ENCODE measurements around the gene GLYATL2.

The GLYATL2 gene, protein sequence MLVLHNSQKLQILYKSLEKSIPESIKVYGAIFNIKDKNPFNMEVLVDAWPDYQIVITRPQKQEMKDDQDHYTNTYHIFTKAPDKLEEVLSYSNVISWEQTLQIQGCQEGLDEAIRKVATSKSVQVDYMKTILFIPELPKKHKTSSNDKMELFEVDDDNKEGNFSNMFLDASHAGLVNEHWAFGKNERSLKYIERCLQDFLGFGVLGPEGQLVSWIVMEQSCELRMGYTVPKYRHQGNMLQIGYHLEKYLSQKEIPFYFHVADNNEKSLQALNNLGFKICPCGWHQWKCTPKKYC

GRCh38 chr11:58844361-58845005 is at the start of gene GLYATL2:
TSS of gene GLYATL2 (minus strand) at chr11:58844704. CDS start at chr11:58839612, 5,092 bp downstream.
- no peak for DNase-seq (ENCODE audit: low read depth in 2 of 2)

- no peak for DNase-seq (ENCODE audit: low read depth in 2 of 2)
Measured at GRCh38 chr11:58893899-58894298, 49.4 kb upstream of the GLYATL2 start.

DNA sequence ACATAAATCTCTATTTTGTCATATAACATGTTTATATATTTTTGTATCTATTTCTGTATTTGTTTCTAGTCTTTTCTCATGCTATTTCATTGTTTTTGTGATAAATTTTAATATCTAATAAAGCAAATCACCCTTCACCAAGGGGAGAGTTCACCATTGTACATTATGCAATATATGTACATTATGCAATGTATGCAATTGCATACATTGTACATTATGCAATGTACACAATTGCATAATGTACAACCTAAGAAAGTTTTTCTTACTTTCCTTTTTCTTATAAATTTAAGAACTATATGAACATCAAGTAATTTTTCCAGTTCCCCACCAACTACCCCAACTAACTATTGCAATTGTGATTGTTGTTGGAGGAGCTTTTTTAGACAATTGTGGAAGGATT is 44.1 kb upstream of the GLYATL2 start:
- no peak for DNase-seq (ENCODE audit: low read depth in 2 of 2)

DNA sequence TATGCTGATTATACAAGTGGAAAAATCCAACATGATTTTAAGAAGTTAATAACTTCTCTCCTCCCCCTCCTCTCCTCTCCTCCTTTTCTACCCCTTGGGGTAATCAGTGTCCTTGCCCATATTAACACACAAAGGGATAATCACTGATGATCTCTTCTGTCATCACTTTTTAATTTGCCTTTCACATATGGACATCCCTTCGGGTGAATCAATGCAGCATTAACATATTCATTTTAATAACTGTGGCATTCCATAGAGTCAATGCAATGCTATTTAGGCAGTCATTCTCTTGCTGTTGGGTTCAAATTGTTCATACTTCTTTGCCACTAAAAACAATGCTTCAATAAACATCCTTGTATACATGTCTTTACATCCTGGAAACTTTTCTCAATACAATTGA is 42.9 kb upstream of the GLYATL2 start:
- no peak for DNase-seq (ENCODE audit: low read depth in 2 of 2)

- DNase-seq (ENCODE audit: low read depth in 2 of 2) = no peak
Measured at GRCh38 chr11:58880625-58881024, 36.1 kb upstream of the GLYATL2 start.

DNA sequence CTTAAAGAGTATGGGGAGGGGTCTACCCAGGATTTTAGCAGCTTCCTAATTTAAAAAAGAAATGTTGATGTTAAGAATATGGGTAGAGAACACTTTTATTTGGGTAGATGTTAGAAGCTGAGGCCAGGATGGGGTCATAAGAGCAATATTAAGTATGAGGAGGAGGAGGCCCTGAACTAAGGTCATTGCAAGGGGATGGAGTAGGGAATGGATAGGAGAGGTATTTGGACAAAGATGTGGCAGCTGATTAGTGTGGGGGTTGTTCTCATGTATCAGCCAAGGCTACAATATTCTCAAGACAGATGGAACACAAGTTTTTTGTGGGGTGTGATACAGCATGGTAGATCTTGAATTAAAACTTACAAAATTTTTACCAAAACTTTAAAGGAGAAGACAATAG is 35.7 kb upstream of the GLYATL2 start:
- no peak for DNase-seq (ENCODE audit: low read depth in 2 of 2)

DNA sequence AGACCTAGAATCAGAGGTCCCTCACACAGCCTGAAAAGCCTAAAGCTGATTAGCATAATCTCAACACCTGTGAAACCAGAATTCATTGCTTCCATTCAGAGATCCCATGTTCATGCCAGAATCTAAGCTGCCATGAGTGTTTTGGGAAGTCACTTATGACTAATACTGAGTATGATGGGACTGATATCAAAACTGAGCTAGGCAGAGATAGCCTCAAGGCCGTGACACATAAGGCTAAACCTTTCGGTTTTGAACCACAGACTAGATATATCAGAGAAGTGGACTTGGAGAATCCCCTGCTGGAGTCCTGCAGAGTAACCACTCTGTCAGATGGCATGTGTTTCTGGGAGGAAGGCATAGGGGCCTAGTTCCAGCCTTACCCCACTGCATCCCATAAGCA is 23.1 kb upstream of the GLYATL2 start:
- no peak for DNase-seq (ENCODE audit: low read depth in 2 of 2)

DNA sequence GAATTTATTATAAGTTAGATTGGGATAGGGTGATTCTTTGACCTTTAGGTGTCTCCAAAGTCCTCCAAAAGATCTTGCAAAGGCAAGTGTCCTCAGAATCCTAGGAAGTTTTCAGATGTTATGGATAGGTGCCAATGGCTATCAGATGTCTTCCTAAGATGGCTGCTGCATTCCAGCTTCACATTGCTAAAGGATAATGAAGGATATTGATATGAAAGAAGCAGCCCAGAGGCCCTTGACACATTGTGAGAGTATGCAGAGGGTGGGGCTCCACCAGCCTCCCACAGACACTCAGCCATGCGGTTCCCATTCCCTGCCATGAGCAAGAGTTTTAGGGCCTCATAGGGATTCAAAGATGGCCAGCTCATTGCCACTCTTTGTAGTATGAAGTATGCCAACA is 22.3 kb upstream of the GLYATL2 start:
- no peak for DNase-seq (ENCODE audit: low read depth in 2 of 2)

DNA sequence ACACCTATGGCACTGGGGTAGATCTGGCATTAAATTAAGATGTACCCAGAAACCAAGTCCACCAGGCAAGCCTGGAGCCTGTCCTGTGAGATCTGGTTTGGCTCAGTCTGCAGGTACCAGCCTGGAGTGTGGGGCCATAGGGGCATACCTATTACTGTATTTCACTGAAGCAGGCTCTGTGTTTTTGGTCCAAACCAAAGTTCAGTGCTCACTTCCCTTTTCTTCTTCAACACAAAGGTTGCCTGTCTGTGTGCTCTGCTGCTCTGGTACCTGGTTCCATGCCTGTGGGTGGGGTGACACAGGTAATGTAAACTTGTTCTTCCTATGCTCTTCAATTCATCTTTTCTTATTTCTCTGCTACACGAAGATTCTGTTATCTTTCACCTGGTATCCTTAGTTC is 19.8 kb upstream of the GLYATL2 start:
- no peak for DNase-seq (ENCODE audit: low read depth in 2 of 2)

- DNase-seq (ENCODE audit: low read depth in 2 of 2) = no peak
Measured at GRCh38 chr11:58863697-58864096, 19.2 kb upstream of the GLYATL2 start.

- no peak for DNase-seq (ENCODE audit: low read depth in 2 of 2)
Measured at GRCh38 chr11:58861533-58861932, 17.0 kb upstream of the GLYATL2 start.

DNA sequence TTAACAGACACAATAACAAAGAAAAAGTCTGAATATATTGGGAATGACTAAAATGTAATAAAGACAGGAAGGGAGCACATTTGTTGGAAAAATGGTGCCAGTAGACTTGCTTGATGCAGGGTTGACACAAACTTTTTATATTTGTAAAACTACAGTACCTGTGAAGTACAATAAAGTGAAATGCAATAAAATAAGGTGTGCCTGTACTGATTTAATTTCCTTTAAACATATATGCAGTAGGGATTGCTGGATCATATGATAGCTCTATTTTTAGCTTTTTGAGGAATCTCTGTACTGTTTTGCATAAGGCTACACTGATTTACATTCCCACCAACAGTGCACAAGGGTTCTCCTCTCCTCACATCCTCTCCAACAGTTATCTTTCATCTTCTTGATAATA is 12.3 kb upstream of the GLYATL2 start:
- DNase-seq (ENCODE audit: low read depth in 2 of 2) = no peak

GRCh38 chr11:58845386-58845785 is 882 bp upstream of the GLYATL2 start:
- no peak for DNase-seq (ENCODE audit: low read depth in 2 of 2)

DNA sequence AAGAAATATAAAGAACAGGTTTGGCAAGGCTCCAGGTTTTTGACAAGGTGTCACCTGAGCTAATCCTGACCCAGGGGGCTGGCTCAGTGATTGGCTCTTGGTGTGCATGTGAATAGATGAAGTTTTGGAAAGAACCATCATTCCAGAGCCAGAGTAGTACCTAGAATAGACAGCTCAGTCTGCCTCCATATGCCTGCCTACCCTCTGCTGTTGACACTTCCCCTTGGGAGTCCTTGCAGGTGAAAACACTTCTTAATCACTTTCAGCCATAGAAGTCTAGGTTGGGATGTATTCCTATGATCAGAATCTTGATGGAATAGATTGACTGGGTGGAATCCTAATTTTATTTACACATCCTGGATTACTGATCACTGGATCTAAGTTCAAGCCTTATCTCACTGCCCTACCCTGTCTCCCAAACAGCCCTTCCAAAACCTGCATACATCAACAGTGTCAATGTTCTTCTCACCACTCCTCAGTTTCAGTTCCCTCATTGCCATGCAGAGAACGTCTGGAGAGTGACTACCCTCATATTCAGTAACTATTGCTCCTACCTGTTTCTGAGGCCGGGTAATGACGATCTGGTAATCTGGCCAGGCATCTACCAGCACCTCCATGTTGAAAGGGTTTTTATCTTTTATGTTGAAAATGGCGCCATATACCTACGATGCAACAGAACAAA is 6.7 kb downstream of the GLYATL2 start:
- no peak for DNase-seq (ENCODE audit: low read depth in 2 of 2)

DNA sequence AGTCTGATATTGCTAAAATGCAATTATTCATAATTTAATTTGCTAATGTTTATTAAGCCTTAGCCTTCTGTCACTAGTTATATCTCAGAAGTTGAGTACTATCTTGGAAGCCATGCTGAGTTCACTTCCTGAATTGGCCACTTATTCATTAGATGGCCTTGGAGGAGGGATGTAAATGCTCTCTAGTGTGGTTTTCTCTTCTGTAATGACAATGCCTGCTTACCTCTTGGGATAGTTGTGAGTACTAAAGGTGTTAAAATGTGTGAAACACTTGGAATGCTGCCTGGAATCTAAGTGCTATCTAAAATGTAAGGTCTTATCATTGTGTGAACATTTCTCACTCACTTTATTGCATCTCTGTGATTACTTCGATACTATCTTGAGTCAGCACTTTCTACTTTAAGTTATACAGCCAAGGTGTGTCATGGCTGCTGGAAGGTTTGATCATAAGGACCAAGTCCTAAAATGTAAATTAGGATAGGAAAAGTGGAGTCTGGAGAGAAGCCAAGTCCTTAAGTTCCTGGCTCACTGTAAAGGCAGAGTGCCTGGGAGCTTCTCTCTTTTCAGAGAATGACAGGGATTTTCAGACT is 12.4 kb downstream of the GLYATL2 start:
- no peak for DNase-seq (ENCODE audit: low read depth in 2 of 2)

- DNase-seq (ENCODE audit: low read depth in 2 of 2) = no peak
Measured at GRCh38 chr11:58830673-58831301, 13.7 kb downstream of the GLYATL2 start.

- no peak for DNase-seq (ENCODE audit: low read depth in 2 of 2)
Measured at GRCh38 chr11:58829786-58830185, 14.7 kb downstream of the GLYATL2 start.

GRCh38 chr11:58813693-58814092 is 30.8 kb downstream of the GLYATL2 start:
- no peak for DNase-seq (ENCODE audit: low read depth in 2 of 2)

DNA sequence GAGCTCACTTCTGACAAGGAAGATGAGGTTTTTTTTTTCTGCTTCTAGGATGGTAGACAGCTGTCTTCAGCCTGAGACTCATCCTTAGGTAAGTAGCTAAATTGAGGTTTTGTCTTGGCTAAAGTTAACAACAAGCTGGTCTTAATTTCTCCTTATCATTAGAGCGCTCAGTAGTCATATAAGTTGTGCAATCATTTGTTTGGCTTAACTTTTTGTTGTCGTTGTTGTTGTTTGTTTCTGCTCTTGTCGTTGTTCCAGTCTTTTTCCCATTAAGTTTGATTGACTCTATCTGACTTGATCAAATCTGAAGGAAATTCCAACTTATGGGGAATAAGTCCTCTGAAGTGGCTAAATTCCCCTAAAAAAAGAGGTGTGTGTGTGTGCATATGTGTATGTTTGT is 33.0 kb downstream of the GLYATL2 start:
- DNase-seq (ENCODE audit: low read depth in 2 of 2) = no peak

DNA sequence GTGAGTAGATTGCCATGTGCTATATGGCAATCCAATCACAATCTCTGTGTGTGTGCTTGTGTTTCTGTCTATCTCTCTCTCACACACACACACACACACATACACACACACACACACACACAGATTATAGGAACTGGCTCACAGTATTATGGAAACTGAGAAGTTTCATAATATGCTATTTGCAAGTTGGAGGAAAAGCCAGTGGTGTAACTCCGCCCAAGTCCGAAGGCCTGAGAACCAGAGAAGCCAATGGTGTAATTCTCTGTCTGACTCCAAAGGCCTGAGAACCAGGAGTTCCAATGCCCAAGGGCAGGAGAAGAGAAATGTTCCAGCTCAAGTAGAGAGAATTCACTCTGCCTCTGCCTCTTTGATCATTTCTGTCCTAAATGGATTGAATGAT is 37.2 kb downstream of the GLYATL2 start:
- DNase-seq (ENCODE audit: low read depth in 2 of 2) = no peak

- no peak for DNase-seq (ENCODE audit: low read depth in 2 of 2)
Measured at GRCh38 chr11:58805065-58805464, 39.4 kb downstream of the GLYATL2 start.

- DNase-seq (ENCODE audit: low read depth in 2 of 2) = no peak
Measured at GRCh38 chr11:58801974-58802545, 42.4 kb downstream of the GLYATL2 start.

Measured in stimulated activated CD4-positive, alpha-beta T cell treated with anti-CD3 and anti-CD28 coated beads, Interleukin-4, amount 100 ng/mL, for 48 hours (primary cell).